ENCODE measurements around the gene FCN1.

Gene FCN1

GRCh38 chr9:134938346-134939079, 20.8 kb upstream of the FCN1 start:
- H3K36me3 ChIP-seq: no peaks in the 10 kb centered on the region
- H3K4me3 ChIP-seq: no peak overlapping the region
- no peak for TF ChIP-seq Cebpa-rat (IDR thresholded peaks at IDR 0.05)
- H3K9me3 ChIP-seq: no peaks in the 10 kb centered on the region
- no peaks in the 10 kb centered on the region for H3K27me3 ChIP-seq
- no peak overlapping the region for H3K9ac ChIP-seq
- no peaks in the 10 kb centered on the region for H4K20me1 ChIP-seq
- H3K4me1 ChIP-seq: peaks cover 17% of the 10 kb centered on the region
- no peak overlapping the region for H3K27ac ChIP-seq
- no peak overlapping the region for H3K4me2 ChIP-seq

- no peak overlapping the region for H3K27ac ChIP-seq
Observed at GRCh38 chr9:134937566-134938345, 20.0 kb upstream of the FCN1 start.

GRCh38 chr9:134937164-134937555, 19.4 kb upstream of the FCN1 start:
- peaks cover 17% of the 10 kb centered on the region for H3K4me1 ChIP-seq
- no peak overlapping the region for H3K4me3 ChIP-seq
- no peaks in the 10 kb centered on the region for H4K20me1 ChIP-seq
- H3K4me2 ChIP-seq: peak overlapping the region; percentile 45
- no peak for TF ChIP-seq Cebpa-rat (IDR thresholded peaks at IDR 0.05)
- H3K9me3 ChIP-seq: no peaks in the 10 kb centered on the region
- no peak overlapping the region for H3K27ac ChIP-seq
- H3K36me3 ChIP-seq: no peaks in the 10 kb centered on the region
- no peak overlapping the region for H3K9ac ChIP-seq
- H3K27me3 ChIP-seq: no peaks in the 10 kb centered on the region

More at GRCh38 chr9:134937566-134938345, 20.0 kb upstream of the FCN1 start:
- peaks cover 17% of the 10 kb centered on the region for H3K4me1 ChIP-seq
- no peak for TF ChIP-seq Cebpa-rat (IDR thresholded peaks at IDR 0.05)
- no peaks in the 10 kb centered on the region for H3K36me3 ChIP-seq
- H3K9me3 ChIP-seq: no peaks in the 10 kb centered on the region
- no peak overlapping the region for H3K4me3 ChIP-seq
- no peak overlapping the region for H3K9ac ChIP-seq
- no peaks in the 10 kb centered on the region for H4K20me1 ChIP-seq
- H3K4me2 ChIP-seq: peak overlapping the region; percentile 45; the same call in 1 of the 2 replicates
- H3K27me3 ChIP-seq: no peaks in the 10 kb centered on the region

- TF ChIP-seq Cebpa-rat (IDR thresholded peaks at IDR 0.05): no peak
- no peak overlapping the region for H3K9ac ChIP-seq
- H3K4me1 ChIP-seq: peaks cover 17% of the 10 kb centered on the region
Observed at GRCh38 chr9:134936346-134937163, 18.8 kb upstream of the FCN1 start.

GRCh38 chr9:134935701-134936345, 18.1 kb upstream of the FCN1 start:
- no peaks in the 10 kb centered on the region for H3K27me3 ChIP-seq
- no peaks in the 10 kb centered on the region for H3K9me3 ChIP-seq
- TF ChIP-seq Cebpa-rat (IDR thresholded peaks at IDR 0.05): no peak
- no peak overlapping the region for H3K9ac ChIP-seq
- peaks cover 17% of the 10 kb centered on the region for H3K4me1 ChIP-seq
- no peak overlapping the region for H3K4me3 ChIP-seq
- H3K36me3 ChIP-seq: no peaks in the 10 kb centered on the region
- H3K27ac ChIP-seq: no peak overlapping the region
- H4K20me1 ChIP-seq: no peaks in the 10 kb centered on the region
- H3K4me2 ChIP-seq: peak overlapping the region; percentile 45; the same call in 1 of the 2 replicates

More at GRCh38 chr9:134936346-134937163, 18.8 kb upstream of the FCN1 start:
- Histone ChIP-seq H3K4me3 (no peak overlapping the region), H3K27ac (no peak overlapping the region), H4K20me1 (no peaks in the 10 kb centered on the region), H3K4me2 (peak overlapping the region; percentile 45), H3K36me3 (no peaks in the 10 kb centered on the region), H3K27me3 (no peaks in the 10 kb centered on the region), H3K9me3 (no peaks in the 10 kb centered on the region)

GRCh38 chr9:134935056-134935640, 17.4 kb upstream of the FCN1 start:
- Histone ChIP-seq H3K36me3 (no peaks in the 10 kb centered on the region), H4K20me1 (no peaks in the 10 kb centered on the region), H3K27ac (no peak overlapping the region), H3K4me2 (no peak overlapping the region), H3K4me3 (no peak overlapping the region), H3K27me3 (no peaks in the 10 kb centered on the region), H3K4me1 (peaks cover 21% of the 10 kb centered on the region), H3K9ac (no peak overlapping the region), H3K9me3 (no peaks in the 10 kb centered on the region)
- TF ChIP-seq Cebpa-rat (IDR thresholded peaks at IDR 0.05): no peak

- H3K4me2 ChIP-seq: no peak overlapping the region
- no peak overlapping the region for H3K4me3 ChIP-seq
- peaks cover 37% of the 10 kb centered on the region for H3K4me1 ChIP-seq
- no peaks in the 10 kb centered on the region for H3K27me3 ChIP-seq
- TF ChIP-seq Cebpa-rat (IDR thresholded peaks at IDR 0.05): no peak
- no peaks in the 10 kb centered on the region for H3K36me3 ChIP-seq
- no peak overlapping the region for H3K27ac ChIP-seq
- H3K9ac ChIP-seq: no peak overlapping the region
- no peaks in the 10 kb centered on the region for H3K9me3 ChIP-seq
- H4K20me1 ChIP-seq: no peaks in the 10 kb centered on the region
Observed at GRCh38 chr9:134933076-134933659, 15.5 kb upstream of the FCN1 start.

GRCh38 chr9:134932606-134933005, 14.9 kb upstream of the FCN1 start:
- Histone ChIP-seq H3K27ac (no peak overlapping the region), H3K4me3 (no peak overlapping the region), H3K9ac (no peak overlapping the region), H4K20me1 (no peaks in the 10 kb centered on the region), H3K36me3 (no peaks in the 10 kb centered on the region), H3K4me2 (no peak overlapping the region), H3K9me3 (no peaks in the 10 kb centered on the region), H3K27me3 (no peaks in the 10 kb centered on the region), H3K4me1 (peaks cover 37% of the 10 kb centered on the region)
- TF ChIP-seq Cebpa-rat (IDR thresholded peaks at IDR 0.05): no peak

GRCh38 chr9:134932171-134932570, 14.5 kb upstream of the FCN1 start:
- Histone ChIP-seq H3K27ac (no peak overlapping the region), H3K4me3 (no peak overlapping the region), H3K27me3 (no peaks in the 10 kb centered on the region), H3K9me3 (no peaks in the 10 kb centered on the region), H4K20me1 (no peaks in the 10 kb centered on the region), H3K4me1 (peaks cover 34% of the 10 kb centered on the region), H3K36me3 (no peaks in the 10 kb centered on the region), H3K9ac (no peak overlapping the region), H3K4me2 (no peak overlapping the region)
- TF ChIP-seq Cebpa-rat (IDR thresholded peaks at IDR 0.05): no peak

All from BLaER1 (cell line).